ENCODE results near the gene BCL7C. TPM values are rescaled to one million over a fixed set of nuclear protein-coding genes. Genes with fewer than 3 reads are reported as not detected.

The BCL7C gene
- total and polyA plus RNA-seq, 10 of the 15 experiments (the other 5 are each of a cell fraction or from before 2014, with no cell fraction given): 1.1 to 30.5 (median 13.7) TPM

- no peaks in the 10 kb centered on the region for H3K36me3 ChIP-seq (ENCODE audit: control insufficient read depth in 2 of 2, insufficient read depth in 2 of 2, low read length in 1 of 2)
- WGBS (ENCODE audit: insufficient coverage, insufficient replicate concordance, low lambda C conversion rate, missing lambda C conversion rate): 73% methylated on average over 5 of the region's 5 CpGs
- H4K20me1 ChIP-seq (ENCODE audit: control insufficient read depth, insufficient read depth): no peaks in the 10 kb centered on the region
- H3K9ac ChIP-seq (ENCODE audit: control insufficient read depth, insufficient read depth, low read length): no peak overlapping the region
- TF ChIP-seq EED (IDR thresholded peaks at IDR 0.05; ENCODE audit: low read depth) (no peak), CTCF (IDR thresholded peaks at IDR 0.05 in 2 of 3, conservative IDR thresholded peaks at IDR 0.05 in 1 of 3; ENCODE audit: control insufficient read depth in 2 of 3, extremely low read depth in 1 of 3, insufficient read depth in 1 of 3, low read depth in 3 of 3, low read length in 3 of 3) (0 out of 6 replicates have a peak, but pooled peaks of 1 of the 3 experiments have one; percentile 10)
- H2AFZ ChIP-seq (ENCODE audit: control insufficient read depth, low read depth, low read length): no peak overlapping the region
- H3K27me3 ChIP-seq (replicated peaks in 1 of 2; ENCODE audit: control insufficient read depth in 2 of 2, insufficient read depth in 2 of 2, low read length in 1 of 2): no peaks in the 10 kb centered on the region
- peaks cover 10% of the 10 kb centered on the region for H3K4me1 ChIP-seq (ENCODE audit: control insufficient read depth, insufficient read depth, low read length)
- no peak for FAIRE-seq
- ChIA-PET POLR2A (no interaction called here), CTCF (interaction anchor here (1.5 to 6.0 kb wide), 2 partner anchors 22 to 24 kb away, joined by 3 to 22 read pairs; no protein-coding TSS in a partner anchor), RAD21 (ENCODE audit: unreplicated experiment) (interaction anchor here (1.2 kb wide), 1 partner anchor 34 kb away, joined by 4 read pairs; no protein-coding TSS in a partner anchor), SMC1A (ENCODE audit: uncharacterized antibody, unreplicated experiment) (interaction anchor here (3.0 kb wide), 1 partner anchor 22 kb away, joined by 13 read pairs; no protein-coding TSS in a partner anchor)
- in situ Hi-C loops (cut with MboI) (no loop called here), intact Hi-C loops (cut with micrococcal nuclease; ENCODE audit: unreplicated experiment) (no loop called here)
- peak; percentile 59; the same call in 2 of the 3 replicates for ATAC-seq
- DNase-seq (ENCODE audit: low read depth, low spot score): no peak
- no peak overlapping the region for H3K27ac ChIP-seq (ENCODE audit: control insufficient read depth, insufficient read depth)
- H3K4me3 ChIP-seq: no peak overlapping the region
- peaks cover 3% of the 10 kb centered on the region; the same call in 2 of the 3 replicates for H3K9me3 ChIP-seq (replicated peaks; ENCODE audit: control insufficient read depth, insufficient read depth, low read length)
- no peak overlapping the region for H3K4me2 ChIP-seq (ENCODE audit: control insufficient read depth, insufficient read depth)
- no peaks in the 10 kb centered on the region for H3K79me2 ChIP-seq (ENCODE audit: control insufficient read depth, insufficient read depth, low read length)
- no TSS peak for BruUV-seq (replicated peaks)
Measured at GRCh38 chr16:30867747-30868146, 26.1 kb downstream of the BCL7C start.

- intact Hi-C loops (cut with micrococcal nuclease; ENCODE audit: unreplicated experiment): no loop called here
- H3K9me3 ChIP-seq (replicated peaks; ENCODE audit: control insufficient read depth, insufficient read depth, low read length): peaks cover 3% of the 10 kb centered on the region; the same call in 2 of the 3 replicates
- H3K27me3 ChIP-seq (replicated peaks in 1 of 2; ENCODE audit: control insufficient read depth in 2 of 2, insufficient read depth in 2 of 2, low read length in 1 of 2): no peaks in the 10 kb centered on the region
- H3K4me1 ChIP-seq (ENCODE audit: control insufficient read depth, insufficient read depth, low read length): no peaks in the 10 kb centered on the region
- in situ Hi-C loops (cut with MboI): no loop called here
- 35% methylated on average over 6 of the region's 6 CpGs for WGBS (ENCODE audit: insufficient coverage, insufficient replicate concordance, low lambda C conversion rate, missing lambda C conversion rate)
- H3K36me3 ChIP-seq (ENCODE audit: control insufficient read depth in 2 of 2, insufficient read depth in 2 of 2, low read length in 1 of 2): no peaks in the 10 kb centered on the region
- no peak overlapping the region for H3K9ac ChIP-seq (ENCODE audit: control insufficient read depth, insufficient read depth, low read length)
- no peak overlapping the region for H3K4me2 ChIP-seq (ENCODE audit: control insufficient read depth, insufficient read depth)
- ChIA-PET CTCF (no interaction called here), SMC1A (ENCODE audit: uncharacterized antibody, unreplicated experiment) (interaction anchor here (1.1 to 1.5 kb wide), 2 partner anchors 10 to 22 kb away, joined by 4 to 6 read pairs; no protein-coding TSS in a partner anchor), POLR2A (no interaction called here), RAD21 (ENCODE audit: unreplicated experiment) (interaction anchor here (1.4 kb wide), 1 partner anchor 35 kb away, joined by 3 read pairs; no protein-coding TSS in a partner anchor)
- H3K79me2 ChIP-seq (ENCODE audit: control insufficient read depth, insufficient read depth, low read length): no peaks in the 10 kb centered on the region
- no TSS peak for BruUV-seq (replicated peaks)
- no peak for ATAC-seq
- H3K27ac ChIP-seq (ENCODE audit: control insufficient read depth, insufficient read depth): no peak overlapping the region
- H2AFZ ChIP-seq (ENCODE audit: control insufficient read depth, low read depth, low read length): no peak overlapping the region
- H4K20me1 ChIP-seq (ENCODE audit: control insufficient read depth, insufficient read depth): no peaks in the 10 kb centered on the region
- DNase-seq (ENCODE audit: low read depth, low spot score): no peak
- FAIRE-seq: no peak
- no peak overlapping the region for H3K4me3 ChIP-seq
- no peak for TF ChIP-seq CTCF (IDR thresholded peaks at IDR 0.05 in 2 of 3, conservative IDR thresholded peaks at IDR 0.05 in 1 of 3; ENCODE audit: control insufficient read depth in 2 of 3, extremely low read depth in 1 of 3, insufficient read depth in 1 of 3, low read depth in 3 of 3, low read length in 3 of 3)
- no peak for TF ChIP-seq IRF3 (IDR thresholded peaks at IDR 0.05)
- TF ChIP-seq SMARCA5 (IDR thresholded peaks at IDR 0.05): no peak
- TF ChIP-seq SRF (IDR thresholded peaks at IDR 0.05; ENCODE audit: low read depth in 2 of 2, low read length in 2 of 2): no peak
- no peak for TF ChIP-seq BCLAF1 (IDR thresholded peaks at IDR 0.05)
- no peak for TF ChIP-seq ZSCAN29 (IDR thresholded peaks at IDR 0.05)
Measured at GRCh38 chr16:30866031-30866430, 27.8 kb downstream of the BCL7C start.

Measured in GM12878 (cell line).